ENCODE measurements around the gene KLHDC2.

DNA sequence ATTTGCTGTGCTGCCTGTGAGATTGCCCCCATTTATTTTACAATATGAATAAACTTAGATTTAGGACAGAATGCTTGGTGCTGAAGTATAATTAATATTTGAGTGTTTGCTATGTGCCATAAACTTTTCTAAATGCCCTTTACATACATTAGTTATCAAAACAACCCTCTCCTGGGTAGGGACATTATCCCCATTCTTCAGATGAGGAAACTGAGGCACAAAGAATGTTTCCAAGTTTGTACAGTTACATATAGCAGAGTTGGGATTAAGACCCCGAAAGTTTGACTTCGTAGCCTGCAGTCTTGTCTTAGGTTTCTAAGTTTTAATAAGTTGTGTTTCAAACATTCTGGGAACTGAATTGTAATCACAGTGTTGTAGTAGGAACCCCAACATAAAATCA is 18.4 kb downstream of the KLHDC2 start:
- TF ChIP-seq, protein P1, sequence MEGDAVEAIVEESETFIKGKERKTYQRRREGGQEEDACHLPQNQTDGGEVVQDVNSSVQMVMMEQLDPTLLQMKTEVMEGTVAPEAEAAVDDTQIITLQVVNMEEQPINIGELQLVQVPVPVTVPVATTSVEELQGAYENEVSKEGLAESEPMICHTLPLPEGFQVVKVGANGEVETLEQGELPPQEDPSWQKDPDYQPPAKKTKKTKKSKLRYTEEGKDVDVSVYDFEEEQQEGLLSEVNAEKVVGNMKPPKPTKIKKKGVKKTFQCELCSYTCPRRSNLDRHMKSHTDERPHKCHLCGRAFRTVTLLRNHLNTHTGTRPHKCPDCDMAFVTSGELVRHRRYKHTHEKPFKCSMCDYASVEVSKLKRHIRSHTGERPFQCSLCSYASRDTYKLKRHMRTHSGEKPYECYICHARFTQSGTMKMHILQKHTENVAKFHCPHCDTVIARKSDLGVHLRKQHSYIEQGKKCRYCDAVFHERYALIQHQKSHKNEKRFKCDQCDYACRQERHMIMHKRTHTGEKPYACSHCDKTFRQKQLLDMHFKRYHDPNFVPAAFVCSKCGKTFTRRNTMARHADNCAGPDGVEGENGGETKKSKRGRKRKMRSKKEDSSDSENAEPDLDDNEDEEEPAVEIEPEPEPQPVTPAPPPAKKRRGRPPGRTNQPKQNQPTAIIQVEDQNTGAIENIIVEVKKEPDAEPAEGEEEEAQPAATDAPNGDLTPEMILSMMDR (conservative IDR thresholded peaks at IDR 0.05; ENCODE audit: low read length), result no peak
- TF ChIP-seq EZH2phosphoT487 (IDR thresholded peaks at IDR 0.05; ENCODE audit: borderline replicate concordance, low read depth, low read length), result no peak

Data from OCI-LY7 (cell line).